GM12892 (cell line): Measurements from ENCODE around the gene KPTN.

Experiments
- POLR2A ChIP-seq: IDR thresholded peaks from 2 replicates; pipeline ENCODE4 v1.6.1; 2011; ENCODE audit warnings: low read depth, low read length, control low read depth
- POLR2AphosphoS5 ChIP-seq: IDR thresholded peaks from 2 replicates; pipeline ENCODE4 v1.6.1; 2011; ENCODE audit warnings: low read depth, low read length, control low read depth
- TAF1 ChIP-seq: IDR thresholded peaks from 2 replicates; pipeline ENCODE4 v1.6.1; 2011; ENCODE audit warnings: low read depth, mild to moderate bottlenecking, control low read depth, low read length, borderline replicate concordance

GRCh38 chr19:47507924-47508553 lies 24.0 kb upstream of the KPTN start:
- no peak for TF ChIP-seq POLR2A
- TF ChIP-seq POLR2AphosphoS5 = no peak
- no peak for TF ChIP-seq TAF1
